HG03460 (cell line): ENCODE measurements around the gene KCNQ1.

Experiments used
- ATAC-seq: cut with Tn5 transposase; IDR thresholded peaks from one replicate; pipeline ENCODE4 v1.9.1; 2021; ENCODE audit not compliant: unreplicated experiment

The KCNQ1 gene

GRCh38 chr11:2643746-2644145 lies 198.9 kb downstream of the KCNQ1 start:
- no peak for ATAC-seq

- no peak for ATAC-seq
Observed at GRCh38 chr11:2644844-2645778, 200.3 kb downstream of the KCNQ1 start.

GRCh38 chr11:2645779-2646118 lies 200.9 kb downstream of the KCNQ1 start:
- no peak for ATAC-seq

GRCh38 chr11:2647167-2647566 lies 202.4 kb downstream of the KCNQ1 start:
- no peak for ATAC-seq

- no peak for ATAC-seq
Observed at GRCh38 chr11:2647953-2648352, 203.1 kb downstream of the KCNQ1 start.

- no peak for ATAC-seq
Observed at GRCh38 chr11:2649400-2649799, 204.6 kb downstream of the KCNQ1 start.

GRCh38 chr11:2649848-2650247 lies 205.0 kb downstream of the KCNQ1 start:
- no peak for ATAC-seq

GRCh38 chr11:2650343-2650867 lies 205.6 kb downstream of the KCNQ1 start:
- ATAC-seq, result no peak

- no peak for ATAC-seq
Observed at GRCh38 chr11:2651054-2651617, 206.3 kb downstream of the KCNQ1 start.

GRCh38 chr11:2651826-2652271 lies 207.0 kb downstream of the KCNQ1 start:
- ATAC-seq, result no peak

- ATAC-seq, result no peak
Observed at GRCh38 chr11:2652333-2653197, 207.8 kb downstream of the KCNQ1 start.

- ATAC-seq, result no peak
Observed at GRCh38 chr11:2653198-2653551, 208.4 kb downstream of the KCNQ1 start.

- ATAC-seq, result no peak
Observed at GRCh38 chr11:2653930-2654739, 209.3 kb downstream of the KCNQ1 start.

GRCh38 chr11:2655016-2655719 lies 210.4 kb downstream of the KCNQ1 start:
- no peak for ATAC-seq

- ATAC-seq, result no peak
Observed at GRCh38 chr11:2655834-2656622, 211.2 kb downstream of the KCNQ1 start.

- no peak for ATAC-seq
Observed at GRCh38 chr11:2656859-2657258, 212.1 kb downstream of the KCNQ1 start.

- ATAC-seq, result no peak
Observed at GRCh38 chr11:2657697-2658284, 213.0 kb downstream of the KCNQ1 start.

GRCh38 chr11:2660357-2660939 lies 215.6 kb downstream of the KCNQ1 start:
- no peak for ATAC-seq
